HCT116 (cell line): ENCODE results near the gene RPL31. TPM values are rescaled to one million over a fixed set of nuclear protein-coding genes. Genes with fewer than 3 reads are reported as not detected.

ENCODE experiments used
- ATAC-seq: fragments of 200-7000 bp; cut with Tn5 transposase; 2 replicates; pipeline ENCODE4 v1.9.1; 2020; ENCODE audit warnings: mild to moderate bottlenecking, moderate library complexity
- BruUV-seq: library from RNA; stranded (reverse); fragments of 400-500 nt; replicated peaks from 2 replicates; lab custom pipeline; 2021; lab: Mats Ljungman, UMichigan
- CTCF ChIA-PET: fragments of 300-600 bp; sonication (Branson Sonifier 250); formaldehyde crosslinking; loops from one replicate; lab custom pipeline; 2021; ENCODE audit warnings: antibody characterized with exemption; lab: Charles Lee
- POLR2A ChIA-PET: fragments of 300-600, 350-600 bp; sonication (Branson Sonifier 250); formaldehyde crosslinking; loops from one replicate; lab custom pipeline; 2021; ENCODE audit warnings: antibody characterized with exemption; lab: Charles Lee
- RAD21 ChIA-PET, 2 experiments: fragments of 300-600 bp; sonication (Branson Sonifier 250); formaldehyde crosslinking; loops; one replicate each; lab custom pipeline; 2023; ENCODE audit warnings: low total read pairs in 2 of 2; ENCODE audit not compliant: uncharacterized antibody in 2 of 2, unreplicated experiment in 2 of 2, low non-redundant PET in 1 of 2; lab: Charles Lee
- DNase-seq: peaks from one replicate; pipeline ENCODE4 v3.0.0-alpha.2; 2010; ENCODE audit warnings: low read depth, low spot score
- H2AFZ ChIP-seq: fragments of 200-600 bp; shearing (Covaris generic), sonication (generic); 2 replicates; pipeline ENCODE4 v1.6.1; 2017; ENCODE audit warnings: low read depth, mixed run types, mixed read lengths, antibody characterized with exemption, low read length; ENCODE audit not compliant: poor library complexity, severe bottlenecking
- H3K27ac ChIP-seq: 2 replicates; pipeline ENCODE4 v1.5.1; 2012; ENCODE audit warnings: low read depth, low read length
- H3K27me3 ChIP-seq: fragments of 200-600 bp; sonication (generic); 2 replicates; pipeline ENCODE4 v1.6.1; 2016; ENCODE audit warnings: mixed run types, low read length, mixed read lengths; ENCODE audit not compliant: insufficient read depth
- H3K36me3 ChIP-seq, 2 experiments: fragments of 200-500 bp in 1 of 2; fragments of 200-600 bp in 1 of 2; sonication (Bioruptor generic) in 1 of 2; sonication (generic) in 1 of 2; 2 replicates each; pipeline versions ENCODE4 v1.5.1 to v1.6.1; 2014 to 2016; ENCODE audit warnings: low read length in 2 of 2, inconsistent platforms in 1 of 2, mixed read lengths in 1 of 2, mixed run types in 1 of 2; ENCODE audit not compliant: insufficient read depth in 2 of 2, control insufficient read depth in 1 of 2
- H3K4me1 ChIP-seq, 2 experiments: fragments of 200-600 bp in 1 of 2; sonication (generic) in 1 of 2; 2 replicates each; pipeline versions ENCODE4 v1.5.1 to v1.6.1; 2012 to 2017; ENCODE audit warnings: low read length in 2 of 2, inconsistent platforms in 1 of 2, mild to moderate bottlenecking in 1 of 2, mixed read lengths in 1 of 2, mixed run types in 1 of 2, moderate library complexity in 1 of 2; ENCODE audit not compliant: insufficient read depth in 2 of 2, control insufficient read depth in 1 of 2
- H3K4me2 ChIP-seq: fragments of 200-600 bp; sonication (generic); 2 replicates; pipeline ENCODE4 v1.6.1; 2017; ENCODE audit warnings: mixed run types, low read length, mixed read lengths
- H3K4me3 ChIP-seq, 2 experiments: fragments of 200-600 bp in 1 of 2; sonication (generic) in 1 of 2; replicated peaks in 1 of 2; 2 replicates each; pipeline ENCODE4 v1.5.1; 2011 to 2016; ENCODE audit warnings: low read length in 2 of 2, control low read depth in 1 of 2, low read depth in 1 of 2, mild to moderate bottlenecking in 1 of 2, mixed read lengths in 1 of 2, mixed run types in 1 of 2
- H3K79me2 ChIP-seq: fragments of 200-600 bp; sonication (generic); 2 replicates; pipeline ENCODE4 v1.6.1; 2017; ENCODE audit warnings: mild to moderate bottlenecking, mixed run types, low read length, moderate library complexity, mixed read lengths; ENCODE audit not compliant: insufficient read depth
- H3K9ac ChIP-seq: fragments of 200-600 bp; sonication (generic); 2 replicates; pipeline ENCODE4 v1.6.1; 2016; ENCODE audit warnings: low read length, mixed read lengths
- H3K9me2 ChIP-seq: fragments of 200-600 bp; sonication (generic), shearing (Covaris generic); 2 replicates; pipeline ENCODE4 v1.6.1; 2017; ENCODE audit warnings: mixed run types, mild to moderate bottlenecking, moderate library complexity; ENCODE audit not compliant: insufficient read depth
- H3K9me3 ChIP-seq, 2 experiments: fragments of 200-500 bp in 1 of 2; fragments of 200-600 bp in 1 of 2; sonication (Bioruptor generic) in 1 of 2; sonication (generic) in 1 of 2; 2 replicates each; pipeline ENCODE4 v1.6.1; 2014 to 2017; ENCODE audit warnings: low read length in 2 of 2, mixed read lengths in 2 of 2, inconsistent platforms in 1 of 2, low read depth in 1 of 2, mild to moderate bottlenecking in 1 of 2, mixed run types in 1 of 2, moderate library complexity in 1 of 2; ENCODE audit not compliant: control insufficient read depth in 1 of 2, insufficient read depth in 1 of 2
- H4K20me1 ChIP-seq: fragments of 200-600 bp; sonication (generic), shearing (Covaris generic); 2 replicates; pipeline ENCODE4 v1.6.1; 2017; ENCODE audit warnings: mixed run types, mild to moderate bottlenecking, moderate library complexity; ENCODE audit not compliant: insufficient read depth
- CBX3 ChIP-seq: IDR thresholded peaks from 2 replicates; pipeline ENCODE4 v1.6.1; 2012; ENCODE audit warnings: low read depth
- EGR1 ChIP-seq: IDR thresholded peaks from 2 replicates; pipeline ENCODE4 v1.6.1; 2012; ENCODE audit warnings: low read depth
- EZH2 ChIP-seq: fragments of 200-600 bp; sonication (generic); IDR thresholded peaks from 2 replicates; pipeline ENCODE4 v1.6.1; 2017; ENCODE audit warnings: antibody characterized with exemption, mixed run types
- FOSL1 ChIP-seq: IDR thresholded peaks from 2 replicates; pipeline ENCODE4 v1.6.1; 2012; ENCODE audit warnings: low read depth
- POLR2A ChIP-seq: IDR thresholded peaks from 2 replicates; pipeline ENCODE4 v1.7.0; 2011; ENCODE audit warnings: borderline replicate concordance; ENCODE audit not compliant: insufficient read depth, insufficient read length; ENCODE audit errors: extremely low read depth
- RAD21 ChIP-seq: IDR thresholded peaks from 2 replicates; pipeline ENCODE4 v1.6.1; 2012; ENCODE audit warnings: low read depth, mild to moderate bottlenecking
- REST ChIP-seq: IDR thresholded peaks from 2 replicates; pipeline ENCODE4 v1.6.1; 2012; ENCODE audit warnings: low read depth
- SP1 ChIP-seq: IDR thresholded peaks from 2 replicates; pipeline ENCODE4 v1.6.1; 2012; ENCODE audit warnings: low read depth
- SRF ChIP-seq: IDR thresholded peaks from 2 replicates; pipeline ENCODE4 v1.6.1; 2012; ENCODE audit warnings: low read depth
- YY1 ChIP-seq: IDR thresholded peaks from 2 replicates; pipeline ENCODE4 v1.6.1; 2011; ENCODE audit warnings: low read length, low read depth, moderate library complexity, mild to moderate bottlenecking; ENCODE audit not compliant: insufficient replicate concordance; ENCODE audit errors: extremely low read depth
- intact Hi-C: fragments of 100-400 bp; cut with micrococcal nuclease; formaldehyde crosslinking; loops from 2 replicates; pipeline ENCODE4 v1.10.0; 2022
- total RNA-seq: library from RNA; stranded (reverse); gene quantifications from one replicate; pipeline ENCODE4 v1.2.1, GENCODE V29; 2021; ENCODE audit not compliant: unreplicated experiment

RPL31 gene
- total RNA-seq, 1 experiment from 2014 or later: 1,340 TPM

- RAD21 ChIA-PET: no interaction called here
- no peak overlapping the region for H3K9ac ChIP-seq
- no peak overlapping the region for H3K4me3 ChIP-seq
- no peak overlapping the region for H2AFZ ChIP-seq
- POLR2A ChIA-PET: no interaction called here
- CTCF ChIA-PET: no interaction called here
- H3K36me3 ChIP-seq: no peaks in the 10 kb centered on the region
- H3K9me3 ChIP-seq: no peaks in the 10 kb centered on the region
- no TSS peak for BruUV-seq
- H3K4me2 ChIP-seq: no peak overlapping the region
- intact Hi-C loops: no loop called here
- ATAC-seq: no peak
- H3K27ac ChIP-seq: no peak overlapping the region
- DNase-seq: no peak
- no peaks in the 10 kb centered on the region for H3K4me1 ChIP-seq
- no peaks in the 10 kb centered on the region for H3K9me2 ChIP-seq
- no peaks in the 10 kb centered on the region for H4K20me1 ChIP-seq
- H3K79me2 ChIP-seq: no peaks in the 10 kb centered on the region
- TF ChIP-seq RAD21 (no peak), EGR1 (no peak), POLR2A (no peak), YY1 (no peak)
- TF ChIP-seq, all 23 proteins: peak for 0
- H3K27me3 ChIP-seq: no peaks in the 10 kb centered on the region
These were observed 46.0 kb upstream of the RPL31 start for GRCh38 chr2:100956081-100956480.

DNA sequence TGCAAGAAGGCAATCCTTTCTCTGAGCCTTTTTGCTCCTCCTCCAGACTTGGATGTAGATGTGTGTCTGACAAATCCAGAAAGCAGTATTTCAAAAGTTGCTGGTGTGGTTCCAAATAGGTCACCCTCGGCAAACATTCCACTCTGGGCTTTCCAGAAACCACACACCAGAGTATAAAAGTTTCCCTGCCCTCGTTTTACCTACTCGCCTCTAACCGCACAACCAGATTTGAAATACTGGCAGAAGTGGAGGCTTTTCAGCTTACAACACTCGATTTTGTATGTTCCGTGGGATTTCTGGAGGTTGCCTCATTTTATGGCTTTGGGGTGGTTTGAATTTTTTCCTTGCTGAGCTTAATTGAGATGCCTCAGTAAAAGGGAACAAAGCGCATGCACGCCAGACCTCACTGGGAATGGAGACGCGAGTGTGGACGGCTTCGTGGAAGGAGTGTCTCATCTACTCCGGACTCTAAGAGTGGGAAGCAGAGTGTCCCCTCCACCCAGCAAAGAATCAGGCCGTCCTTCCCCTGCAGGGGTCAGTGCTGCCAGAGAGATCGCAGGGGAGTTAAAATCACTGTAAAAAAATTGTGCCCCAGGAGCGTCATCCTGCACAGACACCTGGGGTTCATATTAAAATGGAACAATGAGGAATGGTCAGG, 44.0 kb upstream of the RPL31 start:
- no peak overlapping the region for H3K27ac ChIP-seq
- TF ChIP-seq SP1 (no peak), SRF (no peak), POLR2A (no peak), CBX3 (no peak), REST (no peak), EGR1 (no peak), EZH2 (no peak), FOSL1 (no peak), RAD21 (no peak)
- TF ChIP-seq, all 23 proteins: peak for 0
- no peaks in the 10 kb centered on the region for H3K36me3 ChIP-seq
- H2AFZ ChIP-seq: no peak overlapping the region
- no peaks in the 10 kb centered on the region for H3K4me1 ChIP-seq
- no peak overlapping the region for H3K9ac ChIP-seq
- H3K79me2 ChIP-seq: no peaks in the 10 kb centered on the region
- POLR2A ChIA-PET: no interaction called here
- no peak for DNase-seq
- intact Hi-C loops: no loop called here
- no peak overlapping the region for H3K4me3 ChIP-seq
- H3K4me2 ChIP-seq: no peak overlapping the region
- RAD21 ChIA-PET: no interaction called here
- CTCF ChIA-PET: no interaction called here
- H3K9me2 ChIP-seq: no peaks in the 10 kb centered on the region
- ATAC-seq: no peak
- H3K9me3 ChIP-seq: no peaks in the 10 kb centered on the region
- H3K27me3 ChIP-seq: no peaks in the 10 kb centered on the region
- no TSS peak for BruUV-seq
- no peaks in the 10 kb centered on the region for H4K20me1 ChIP-seq
